COLO668 (cell line): ENCODE data around the gene KIF3C.
"Not testable (repeated sequence)": the region's sequence is repeated elsewhere in the genome, so short reads cannot be mapped to it uniquely, and the experiment has no call there.

ENCODE experiments used
- DNase-seq: peaks from one replicate; lab custom pipeline; 2025; ENCODE audit not compliant: unreplicated experiment; lab: John Stamatoyannopoulos, UW

Gene KIF3C

DNA sequence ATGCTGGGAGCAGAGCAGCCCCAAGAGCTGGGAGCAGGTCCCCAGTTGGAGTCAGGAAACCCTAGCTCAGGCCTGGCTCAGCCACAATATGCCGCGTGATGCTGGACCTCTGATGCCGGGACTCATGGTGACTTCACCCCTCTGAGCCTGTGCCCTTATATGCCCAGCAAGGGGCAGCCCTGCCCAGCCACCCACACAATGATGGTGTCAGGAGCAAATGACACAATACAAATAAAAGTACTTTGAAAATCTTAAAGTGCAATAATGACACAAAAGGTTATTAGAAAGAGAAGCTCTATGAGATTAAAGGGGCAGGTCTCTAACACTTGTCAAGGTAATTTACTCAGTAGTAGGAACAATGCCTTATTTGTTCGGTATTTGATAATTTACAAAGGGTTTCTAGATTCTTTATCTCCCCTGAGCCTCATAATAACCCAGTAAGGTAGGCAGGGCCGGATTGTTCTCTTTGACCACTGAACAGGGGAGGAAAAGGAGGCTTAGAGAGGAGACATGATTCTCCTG, 18.3 kb upstream of the KIF3C start:
- no peak for DNase-seq

GRCh38 chr2:25999406-25999805, 17.1 kb upstream of the KIF3C start:
- DNase-seq: not testable (repeated sequence)

GRCh38 chr2:25998816-25999383, 16.6 kb upstream of the KIF3C start:
- DNase-seq: not testable (repeated sequence)

- DNase-seq: no peak
These were observed 14.5 kb upstream of the KIF3C start for GRCh38 chr2:25996844-25997243.

DNA sequence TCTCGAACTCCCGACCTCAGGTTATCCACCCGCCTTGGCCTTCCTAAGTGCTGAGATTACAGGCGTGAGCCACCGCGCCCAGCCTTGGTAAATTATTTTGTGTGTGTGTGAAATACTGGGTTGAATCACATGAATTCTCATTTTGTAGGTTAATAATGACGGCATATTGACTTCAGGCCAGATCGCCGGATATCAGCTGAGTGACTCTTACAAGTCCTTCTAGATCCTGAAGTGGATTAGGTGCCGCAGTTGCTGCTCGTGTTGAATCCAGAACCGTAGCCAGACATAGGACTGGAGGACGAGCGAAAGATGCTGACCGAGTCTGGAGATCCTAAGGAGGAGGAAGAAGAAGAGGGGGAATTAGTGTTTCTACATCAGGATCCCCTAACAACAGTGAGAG, 12.2 kb upstream of the KIF3C start:
- DNase-seq: no peak

DNA sequence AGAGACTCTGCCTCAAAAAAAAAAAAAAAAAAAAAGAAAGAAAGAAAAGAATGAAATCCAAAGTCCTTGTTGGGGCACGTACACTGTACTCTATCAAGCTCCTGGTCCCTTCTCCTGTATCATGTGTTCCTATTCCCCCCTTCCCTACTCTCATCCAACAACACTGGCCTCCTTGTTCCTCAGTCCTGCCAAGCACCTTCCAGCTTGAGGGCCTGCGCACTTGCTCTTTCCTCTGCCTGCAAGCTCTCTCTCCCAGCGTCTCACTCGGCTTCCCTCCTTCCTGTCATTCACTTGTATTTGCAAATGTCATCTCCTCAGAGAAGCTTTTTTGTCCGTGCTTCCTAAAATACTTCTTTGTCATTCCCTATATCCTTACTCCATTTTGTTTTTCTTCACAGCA, 10.8 kb upstream of the KIF3C start:
- DNase-seq: no peak

DNA sequence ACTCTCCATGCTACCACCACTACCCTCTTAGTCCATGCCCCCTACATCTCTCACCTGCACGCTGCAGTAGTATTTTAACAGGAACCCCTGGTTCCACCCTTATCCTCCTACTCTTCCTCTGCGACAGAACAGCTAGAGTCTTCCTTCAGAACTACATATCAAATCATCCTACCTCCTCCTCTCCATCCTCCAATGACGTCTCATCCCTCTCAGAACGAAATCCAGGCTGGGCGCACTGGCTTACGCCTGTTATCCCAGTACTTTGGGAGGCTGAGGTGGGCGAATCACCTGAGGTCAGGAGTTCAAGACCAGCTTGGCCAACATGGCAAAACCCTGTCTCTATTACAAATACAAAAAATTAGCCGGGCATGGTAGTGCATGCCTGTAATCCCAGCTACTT, 10.3 kb upstream of the KIF3C start:
- DNase-seq: no peak

DNA sequence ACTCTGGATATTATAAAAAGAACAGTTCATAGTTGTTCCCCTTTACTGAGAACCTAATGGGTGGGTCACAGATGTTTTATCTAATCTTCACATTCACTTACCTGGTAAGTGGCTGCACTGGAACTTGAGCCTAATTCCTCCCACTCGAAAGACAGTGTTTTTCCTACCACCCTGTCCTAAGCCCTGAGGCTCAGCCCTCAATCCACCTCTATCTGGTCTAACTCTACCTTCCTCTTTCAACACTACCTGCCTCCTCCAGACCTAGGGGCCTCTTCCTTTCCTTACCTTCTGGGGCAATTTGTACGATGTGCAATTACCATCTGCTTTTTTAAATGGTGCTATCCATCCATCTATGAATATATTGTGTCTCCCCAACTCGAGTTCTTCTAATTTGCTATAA, 9.7 kb upstream of the KIF3C start:
- no peak for DNase-seq

DNA sequence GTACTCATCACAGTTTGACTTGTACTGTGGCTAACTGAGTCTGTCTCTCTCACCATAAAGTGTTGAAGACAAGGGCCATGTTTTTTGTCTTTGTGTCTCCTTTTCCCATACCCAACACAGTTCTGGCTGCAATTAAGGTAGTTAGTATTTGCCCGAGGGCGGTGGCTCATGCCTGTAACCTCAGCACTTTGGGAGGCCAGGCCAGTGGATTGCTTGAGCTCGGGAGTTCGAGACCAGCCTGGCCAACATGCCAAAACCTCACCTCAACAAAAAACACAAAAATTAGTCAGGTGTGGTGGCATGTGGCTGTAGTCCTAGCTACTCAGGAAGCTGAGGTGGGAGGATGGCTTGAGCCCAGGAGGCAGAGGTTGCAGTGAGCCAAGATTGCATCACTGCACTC, 6.9 kb upstream of the KIF3C start:
- no peak for DNase-seq

- no peak for DNase-seq
These were observed 5.8 kb upstream of the KIF3C start for GRCh38 chr2:25988134-25988533.

- DNase-seq: no peak
These were observed 1.4 kb upstream of the KIF3C start for GRCh38 chr2:25983735-25984134.

GRCh38 chr2:25982968-25983280, 627 bp upstream of the KIF3C start:
- DNase-seq: no peak

GRCh38 chr2:25981596-25982272, 563 bp downstream of the KIF3C start:
- peak; percentile 32 for DNase-seq

DNA sequence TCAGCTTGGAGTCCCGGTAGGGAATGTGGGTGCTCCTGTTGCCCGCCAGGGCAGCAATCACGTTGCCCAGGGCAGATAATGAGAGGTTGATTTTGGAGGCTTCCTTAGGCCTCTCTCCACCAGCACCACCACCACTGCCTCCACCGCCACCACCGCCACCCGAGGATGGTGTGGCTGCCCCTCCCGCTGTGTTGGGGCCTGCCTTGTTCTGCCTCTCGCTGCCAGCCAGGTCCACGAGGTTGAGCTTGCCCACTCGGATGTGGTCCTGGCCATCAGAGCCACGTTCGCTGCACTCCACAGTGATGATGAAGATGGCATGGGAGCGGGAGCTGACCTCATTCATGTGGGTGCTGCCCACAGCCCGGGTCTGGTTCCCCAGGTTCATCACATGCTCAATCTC, 1.3 kb downstream of the KIF3C start:
- DNase-seq: no peak

DNA sequence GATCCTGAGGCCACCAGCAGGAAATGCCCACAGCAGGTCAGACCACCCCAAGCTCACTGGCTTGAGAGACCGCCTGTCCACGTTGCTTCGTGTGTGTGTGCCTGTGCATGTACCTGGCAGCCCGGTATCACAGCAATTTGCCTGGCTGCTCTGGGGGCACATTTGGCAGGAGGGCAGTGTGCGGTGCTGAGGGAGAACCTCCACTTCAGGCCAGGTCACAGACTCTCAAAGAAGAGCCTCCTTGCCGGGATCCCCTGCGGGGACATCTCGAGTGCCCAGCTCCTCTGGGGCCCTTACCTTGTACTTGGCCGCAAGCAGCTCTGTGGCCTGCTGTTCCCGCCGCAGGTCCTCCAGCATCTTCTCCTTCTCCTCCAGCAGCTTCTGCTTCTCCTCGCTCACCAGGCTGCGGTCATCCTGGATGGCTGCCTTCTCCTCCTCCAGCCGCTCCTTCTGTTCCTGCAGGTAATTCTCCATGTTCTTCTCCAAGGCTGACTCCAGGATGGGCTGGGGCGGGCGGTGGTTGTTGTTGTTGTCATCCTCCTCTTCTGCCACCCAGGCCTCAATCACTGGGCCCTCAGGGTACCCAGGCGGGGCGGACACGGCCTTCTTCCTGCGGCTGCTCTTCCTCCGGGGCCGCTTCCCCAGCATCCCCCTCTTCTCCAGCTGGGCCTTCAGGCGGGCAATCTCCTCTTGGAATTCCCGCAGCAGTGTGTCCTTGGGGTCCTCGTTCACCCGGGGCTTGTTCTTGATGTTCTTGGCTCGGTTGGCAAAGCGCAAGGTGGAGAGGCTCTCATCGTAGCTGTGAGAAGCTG, 2.0 kb downstream of the KIF3C start:
- DNase-seq: no peak

GRCh38 chr2:25979001-25979400, 3.3 kb downstream of the KIF3C start:
- no peak for DNase-seq

GRCh38 chr2:25977768-25978167, 4.5 kb downstream of the KIF3C start:
- DNase-seq: no peak

- DNase-seq: no peak
These were observed 5.1 kb downstream of the KIF3C start for GRCh38 chr2:25976983-25977741.

- DNase-seq: no peak
These were observed 10.1 kb downstream of the KIF3C start for GRCh38 chr2:25972049-25972823.

DNA sequence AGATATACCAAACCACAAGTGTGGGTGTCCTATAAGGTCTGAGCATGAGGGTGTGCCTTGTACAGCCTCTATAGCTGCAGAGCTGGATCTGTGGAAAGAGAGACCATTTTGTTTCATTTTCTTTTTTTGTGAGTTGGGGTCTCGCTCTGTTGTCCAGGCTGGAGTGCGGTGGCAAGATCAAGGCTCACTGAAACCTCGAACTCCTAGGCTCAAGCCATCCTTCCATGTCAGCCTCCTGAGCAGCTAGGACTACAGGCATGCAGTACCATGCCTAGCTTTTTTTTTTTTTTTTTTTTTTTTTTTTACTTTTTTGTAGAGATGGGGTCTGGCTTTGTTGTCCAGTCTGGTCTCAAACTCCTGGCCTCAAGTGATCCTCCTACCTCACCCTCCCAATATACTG, 10.7 kb downstream of the KIF3C start:
- no peak for DNase-seq
